GM19099 (cell line): ENCODE data around the gene ARMH3.

Experiments
- POLR2A ChIP-seq: IDR thresholded peaks from 3 replicates; pipeline ENCODE4 v1.6.1; 2011; ENCODE audit warnings: low read depth; ENCODE audit not compliant: insufficient read length; ENCODE audit errors: extremely low read depth

ARMH3 gene

GRCh38 chr10:101878869-101879268 is 177.1 kb downstream of the ARMH3 start:
- TF ChIP-seq POLR2A, result no peak

GRCh38 chr10:101875068-101875688 is 180.8 kb downstream of the ARMH3 start:
- no peak for TF ChIP-seq POLR2A

GRCh38 chr10:101874252-101874651 is 181.7 kb downstream of the ARMH3 start:
- TF ChIP-seq POLR2A, result no peak

GRCh38 chr10:101867931-101868330 is 188.0 kb downstream of the ARMH3 start:
- TF ChIP-seq POLR2A, result no peak

GRCh38 chr10:101859530-101859929 is 196.4 kb downstream of the ARMH3 start:
- TF ChIP-seq POLR2A, result no peak

- TF ChIP-seq POLR2A, result no peak
Observed at GRCh38 chr10:101858723-101859500, 197.1 kb downstream of the ARMH3 start.

- no peak for TF ChIP-seq POLR2A
Observed at GRCh38 chr10:101857802-101858476, 198.0 kb downstream of the ARMH3 start.

GRCh38 chr10:101856626-101857025 is 199.3 kb downstream of the ARMH3 start:
- TF ChIP-seq POLR2A, result no peak

GRCh38 chr10:101851411-101852116 is 204.4 kb downstream of the ARMH3 start:
- TF ChIP-seq POLR2A, result no peak

GRCh38 chr10:101850749-101851148 is 205.2 kb downstream of the ARMH3 start:
- no peak for TF ChIP-seq POLR2A

- TF ChIP-seq POLR2A, result no peak
Observed at GRCh38 chr10:101848894-101849351, 207.1 kb downstream of the ARMH3 start.

- TF ChIP-seq POLR2A, result no peak
Observed at GRCh38 chr10:101848408-101848807, 207.6 kb downstream of the ARMH3 start.

- TF ChIP-seq POLR2A, result no peak
Observed at GRCh38 chr10:101845893-101846292, 210.1 kb downstream of the ARMH3 start.

GRCh38 chr10:101843032-101844021 is 212.6 kb downstream of the ARMH3 start, which contains the start of gene KCNIP2:
KCNIP2 (minus strand) TSS chr10:101843800; CDS start chr10:101843568, 232 bp downstream.
- no peak for TF ChIP-seq POLR2A
